ENCODE measurements around the gene ATP6V1A. TPM values are rescaled to one million over a fixed set of nuclear protein-coding genes. Genes with fewer than 3 reads are reported as not detected.
A peak's percentile ranks its signal among the peaks of the same experiment; 100 is the strongest.

ATP6V1A gene
- total RNA-seq, 1 experiment from 2014 or later, result 43.8 TPM

- no peaks in the 10 kb centered on the region for H3K9me3 ChIP-seq (ENCODE audit: low read length)
- H4K20me1 ChIP-seq (ENCODE audit: low read length), result peaks cover 84% of the 10 kb centered on the region
Observed at GRCh38 chr3:113741086-113741485, 5.7 kb upstream of the ATP6V1A start.

DNA sequence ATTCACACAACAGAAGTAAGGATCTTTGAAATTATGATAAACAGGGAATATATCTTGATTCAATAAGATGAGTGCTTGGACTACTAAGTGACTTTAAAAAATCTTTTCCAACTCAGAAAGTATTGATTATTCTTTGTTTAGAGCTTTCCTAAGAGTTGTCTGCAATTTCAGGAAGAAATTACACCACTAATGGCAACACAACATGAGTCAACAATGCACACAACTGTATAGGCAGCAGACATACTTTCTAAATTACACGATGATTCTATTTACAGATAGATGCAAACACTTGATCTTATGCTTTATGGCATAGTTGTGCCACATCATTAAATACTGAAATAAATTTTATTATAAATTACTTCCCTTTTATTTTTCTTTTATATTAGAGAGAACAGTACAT, 5.2 kb upstream of the ATP6V1A start:
- Histone ChIP-seq H3K9me3 (ENCODE audit: low read length) (no peaks in the 10 kb centered on the region), H3K27me3 (ENCODE audit: low read length) (no peaks in the 10 kb centered on the region), H2AFZ (ENCODE audit: low read length) (no peak overlapping the region), H3K9me2 (replicated peaks; ENCODE audit: low read length) (no peaks in the 10 kb centered on the region), H4K20me1 (ENCODE audit: low read length) (peaks cover 79% of the 10 kb centered on the region), H3K36me3 (ENCODE audit: low read depth, low read length) (peaks cover 10% of the 10 kb centered on the region; the same call in 1 of the 2 replicates), H3K4me2 (ENCODE audit: low read length) (no peak overlapping the region), H3K27ac (ENCODE audit: low read length) (no peak overlapping the region), H3K4me1 (ENCODE audit: insufficient read depth, low read length) (peaks cover 28% of the 10 kb centered on the region), H3F3A (ENCODE audit: low read length, unreplicated experiment) (peaks cover 4% of the 10 kb centered on the region), H3K9ac (ENCODE audit: low read length) (no peak overlapping the region), H3K79me2 (ENCODE audit: low read length) (peaks cover 94% of the 10 kb centered on the region), H3K4me3 (ENCODE audit: low read length) (no peak overlapping the region)
- DNase-seq (no peak), ATAC-seq (no peak)
- CTCF ChIA-PET, result no interaction called here
- intact Hi-C loops (cut with micrococcal nuclease), result loop anchor here (10.0 kb wide), 1 partner anchor 187 kb away; no protein-coding TSS in a partner anchor
- TF ChIP-seq EZH2 (IDR thresholded peaks at IDR 0.05; ENCODE audit: low read length, unreplicated experiment), result no peak
- TF ChIP-seq CTCF (conservative IDR thresholded peaks at IDR 0.05; ENCODE audit: low read depth, low read length), result no peak
- TF ChIP-seq EZH2phosphoT487 (IDR thresholded peaks at IDR 0.05; ENCODE audit: borderline replicate concordance, low read length), result no peak
- POLR2A ChIA-PET (ENCODE audit: unreplicated experiment), result interaction anchor here (1.2 kb wide), 1 partner anchor 156 kb away, joined by 3 read pairs; no protein-coding TSS in a partner anchor
- BruUV-seq (replicated peaks), result no TSS peak

More at GRCh38 chr3:113741086-113741485, 5.7 kb upstream of the ATP6V1A start:
- ChIA-PET CTCF (no interaction called here), POLR2A (ENCODE audit: unreplicated experiment) (interaction anchor here (1.2 kb wide), 1 partner anchor 156 kb away, joined by 3 read pairs; no protein-coding TSS in a partner anchor)
- Histone ChIP-seq H3K79me2 (ENCODE audit: low read length) (peaks cover 100% of the 10 kb centered on the region), H3K4me1 (ENCODE audit: insufficient read depth, low read length) (peaks cover 25% of the 10 kb centered on the region), H3K9ac (ENCODE audit: low read length) (no peak overlapping the region), H3K4me3 (ENCODE audit: low read length) (no peak overlapping the region), H3K27me3 (ENCODE audit: low read length) (no peaks in the 10 kb centered on the region), H3K9me2 (replicated peaks; ENCODE audit: low read length) (no peaks in the 10 kb centered on the region), H3K4me2 (ENCODE audit: low read length) (no peak overlapping the region), H3K36me3 (ENCODE audit: low read depth, low read length) (peaks cover 10% of the 10 kb centered on the region; the same call in 1 of the 2 replicates), H3F3A (ENCODE audit: low read length, unreplicated experiment) (peaks cover 4% of the 10 kb centered on the region), H3K27ac (ENCODE audit: low read length) (no peak overlapping the region), H2AFZ (ENCODE audit: low read length) (no peak overlapping the region)
- intact Hi-C loops (cut with micrococcal nuclease), result loop anchor here (10.0 kb wide), 1 partner anchor 186 kb away; no protein-coding TSS in a partner anchor
- DNase-seq, result no peak
- TF ChIP-seq EZH2 (IDR thresholded peaks at IDR 0.05; ENCODE audit: low read length, unreplicated experiment) (no peak), EZH2phosphoT487 (IDR thresholded peaks at IDR 0.05; ENCODE audit: borderline replicate concordance, low read length) (no peak), CTCF (conservative IDR thresholded peaks at IDR 0.05; ENCODE audit: low read depth, low read length) (no peak)
- BruUV-seq (replicated peaks), result no TSS peak
- no peak for ATAC-seq

- peaks cover 65% of the 10 kb centered on the region for H4K20me1 ChIP-seq (ENCODE audit: low read length)
- CTCF ChIA-PET, result no interaction called here
Observed at GRCh38 chr3:113743006-113743630, 3.7 kb upstream of the ATP6V1A start.

More at GRCh38 chr3:113743006-113743630, 3.7 kb upstream of the ATP6V1A start:
- no peaks in the 10 kb centered on the region for H3F3A ChIP-seq (ENCODE audit: low read length, unreplicated experiment)
- intact Hi-C loops (cut with micrococcal nuclease), result loop anchor here (10.0 kb wide), 1 partner anchor 188 kb away; no protein-coding TSS in a partner anchor
- no peaks in the 10 kb centered on the region for H3K27me3 ChIP-seq (ENCODE audit: low read length)
- H3K9ac ChIP-seq (ENCODE audit: low read length), result peak overlapping the region; percentile 22; the same call in 1 of the 2 replicates
- peak; percentile 31 for DNase-seq
- H3K27ac ChIP-seq (ENCODE audit: low read length), result no peak overlapping the region
- ATAC-seq, result no peak
- H2AFZ ChIP-seq (ENCODE audit: low read length), result no peak overlapping the region
- H3K4me3 ChIP-seq (ENCODE audit: low read length), result peak overlapping the region; percentile 96
- peaks cover 32% of the 10 kb centered on the region for H3K4me1 ChIP-seq (ENCODE audit: insufficient read depth, low read length)
- no peak for TF ChIP-seq CTCF (conservative IDR thresholded peaks at IDR 0.05; ENCODE audit: low read depth, low read length)
- TF ChIP-seq EZH2phosphoT487 (IDR thresholded peaks at IDR 0.05; ENCODE audit: borderline replicate concordance, low read length), result no peak
- no peak for TF ChIP-seq EZH2 (IDR thresholded peaks at IDR 0.05; ENCODE audit: low read length, unreplicated experiment)
- POLR2A ChIA-PET (ENCODE audit: unreplicated experiment), result no interaction called here
- H3K79me2 ChIP-seq (ENCODE audit: low read length), result peaks cover 91% of the 10 kb centered on the region
- H3K9me2 ChIP-seq (replicated peaks; ENCODE audit: low read length), result no peaks in the 10 kb centered on the region
- H3K4me2 ChIP-seq (ENCODE audit: low read length), result peak overlapping the region; percentile 82
- peaks cover 10% of the 10 kb centered on the region; the same call in 1 of the 2 replicates for H3K36me3 ChIP-seq (ENCODE audit: low read depth, low read length)
- no TSS peak for BruUV-seq (replicated peaks)
- H3K9me3 ChIP-seq (ENCODE audit: low read length), result no peaks in the 10 kb centered on the region

All from PC-3 (cell line).